HG03558 (cell line): Measurements from ENCODE around the gene PEAK1.

Experiments used
- ATAC-seq: cut with Tn5 transposase; IDR thresholded peaks from one replicate; pipeline ENCODE4 v1.9.1; 2021; ENCODE audit warnings: moderate number of reproducible peaks; ENCODE audit not compliant: unreplicated experiment; ENCODE audit errors: extremely low read depth

The PEAK1 gene

GRCh38 chr15:77255385-77255784 is 164.5 kb downstream of the PEAK1 start:
- ATAC-seq = no peak

DNA sequence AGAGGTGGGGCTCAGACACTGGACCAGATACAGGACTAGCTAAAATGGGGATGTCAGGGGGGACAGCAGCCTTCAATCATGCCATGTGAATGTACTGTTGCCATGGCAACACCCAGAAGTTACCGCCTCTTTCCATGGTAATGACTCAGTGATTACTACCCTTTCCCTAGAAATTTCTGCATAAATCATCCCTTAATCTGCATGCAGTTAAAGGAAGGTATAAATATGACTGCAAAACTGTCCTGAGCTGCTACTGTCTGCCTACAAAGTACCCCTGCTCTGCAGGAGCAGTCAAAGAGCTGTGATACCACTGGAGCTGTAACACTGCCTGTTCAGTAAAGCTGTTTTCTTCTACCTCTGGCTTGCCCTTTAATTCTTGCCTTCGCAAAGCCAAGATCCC is 168.2 kb downstream of the PEAK1 start:
- ATAC-seq = no peak

DNA sequence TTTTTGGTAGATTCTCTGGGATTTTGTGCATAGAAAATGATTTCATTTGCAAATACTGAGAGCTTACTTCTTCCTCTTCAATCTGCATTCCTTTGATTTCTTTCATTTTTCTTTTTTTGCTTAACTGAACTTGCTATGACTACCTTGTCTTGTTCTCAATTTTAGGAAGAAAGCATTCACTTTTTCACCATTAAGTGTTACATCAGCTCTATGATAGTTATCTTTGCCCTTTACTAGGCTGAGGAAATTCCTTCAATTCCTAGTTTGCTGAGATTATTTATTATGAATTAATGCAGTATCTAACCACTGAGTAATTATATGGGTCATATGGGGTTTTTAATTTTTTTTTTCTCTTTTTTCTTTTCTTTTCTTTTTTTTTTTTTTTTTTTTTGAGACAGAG is 172.8 kb downstream of the PEAK1 start:
- ATAC-seq = no peak

DNA sequence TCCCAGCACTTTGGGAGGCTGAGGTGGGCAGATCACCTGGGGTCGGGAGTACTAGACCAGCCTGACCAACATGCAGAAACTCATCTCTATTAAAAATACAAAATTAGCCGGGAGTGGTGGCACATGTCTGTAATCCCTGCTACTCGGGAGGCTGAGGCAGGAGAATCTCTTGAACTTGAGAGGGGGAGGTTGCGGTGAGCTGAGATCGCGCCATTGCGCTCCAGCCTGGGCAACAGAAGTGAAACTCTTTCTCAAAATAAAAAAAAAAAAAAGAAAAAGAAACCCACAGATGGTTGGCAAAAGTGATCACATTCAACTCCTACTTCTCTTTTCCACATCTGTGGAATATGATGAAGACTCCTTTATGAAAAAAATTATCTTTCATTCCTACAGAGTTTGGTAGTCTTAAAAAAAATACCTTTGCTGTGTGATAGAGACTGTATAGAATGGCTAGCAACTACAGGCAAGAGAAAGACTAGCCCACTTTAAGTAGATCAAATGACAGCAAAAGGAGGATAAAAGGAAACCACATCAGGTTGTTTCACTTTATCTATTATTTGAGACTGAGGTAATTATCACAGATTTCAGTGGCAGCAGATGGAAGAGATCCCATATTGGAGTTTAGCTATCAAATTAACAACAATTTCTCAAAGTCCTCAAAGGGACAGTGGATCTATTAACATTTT is 176.0 kb downstream of the PEAK1 start:
- ATAC-seq = no peak

GRCh38 chr15:77243135-77243534 is 176.8 kb downstream of the PEAK1 start:
- ATAC-seq = no peak

DNA sequence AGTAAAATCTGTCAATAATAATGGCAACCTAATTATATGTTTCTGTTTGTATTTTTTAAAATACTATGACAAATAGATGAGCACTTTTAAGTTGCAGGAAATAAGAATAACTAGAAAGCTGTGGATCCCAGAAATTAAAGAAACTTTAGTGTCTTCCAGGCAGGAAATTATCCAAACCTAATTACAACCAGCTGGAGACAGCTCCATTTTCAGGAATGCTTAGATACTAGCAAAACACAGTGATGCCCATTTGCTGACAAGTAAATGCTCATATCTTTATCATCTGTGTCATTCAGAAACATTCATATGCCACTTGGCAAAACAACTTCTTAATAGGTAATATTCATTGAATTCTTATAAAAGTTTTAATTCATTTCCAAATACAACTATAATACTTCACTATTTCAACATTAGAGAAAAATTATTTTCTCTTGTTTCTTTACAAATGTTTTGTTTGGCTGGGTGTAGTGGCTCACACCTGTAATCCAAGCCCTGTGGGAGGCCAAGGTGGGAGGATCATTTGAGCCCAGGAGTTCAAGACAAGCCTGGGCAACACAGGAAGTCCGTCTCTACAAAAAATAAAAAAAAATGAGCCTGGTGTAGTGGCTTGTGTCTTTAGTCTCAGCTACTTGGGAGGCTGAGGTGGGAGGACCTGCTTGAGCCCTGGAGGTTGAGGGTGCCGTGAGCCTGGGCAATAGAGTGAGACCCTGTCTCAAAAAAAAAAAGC is 179.9 kb downstream of the PEAK1 start:
- ATAC-seq = no peak

DNA sequence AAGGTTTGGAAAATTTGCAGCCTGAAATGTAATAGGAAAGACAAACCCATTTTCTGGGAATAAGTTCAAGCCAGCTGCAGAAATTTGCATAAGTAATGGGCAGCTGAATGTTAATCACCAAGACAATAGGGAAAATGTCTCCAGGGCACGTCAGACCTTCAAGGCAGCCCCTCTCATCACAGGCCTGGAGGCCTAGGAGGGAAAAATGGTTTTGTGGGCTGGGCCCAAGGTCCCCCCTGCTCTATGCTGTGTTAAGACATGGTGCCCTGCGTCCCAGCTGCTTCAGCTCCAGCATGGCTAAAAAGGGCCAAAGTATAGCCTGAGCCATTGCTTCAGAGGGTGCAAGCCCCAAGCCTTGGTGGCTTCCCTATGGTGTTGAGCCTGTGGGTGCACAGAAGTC is 184.3 kb downstream of the PEAK1 start:
- ATAC-seq = no peak

DNA sequence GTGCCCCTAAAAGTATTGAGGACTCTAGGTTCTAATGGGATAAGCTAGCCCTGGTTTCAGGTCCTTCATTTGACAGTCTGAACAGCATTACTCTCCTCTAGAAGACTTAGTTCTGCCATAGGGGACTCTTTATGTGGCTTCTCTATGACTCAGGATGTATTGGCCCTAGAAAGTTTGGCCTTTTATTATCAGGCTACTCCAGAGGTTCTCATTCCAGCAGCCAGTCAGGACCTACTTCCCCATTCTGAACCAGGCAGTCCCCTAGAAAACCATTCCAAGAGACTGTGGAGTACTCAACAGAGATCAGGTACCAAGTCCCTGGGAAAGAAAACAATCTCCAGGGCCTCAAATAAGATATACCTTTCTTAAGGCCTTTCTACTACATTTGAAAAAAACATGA is 191.1 kb downstream of the PEAK1 start:
- ATAC-seq = no peak

- no peak for ATAC-seq
Observed at GRCh38 chr15:77226652-77227051, 193.3 kb downstream of the PEAK1 start.

DNA sequence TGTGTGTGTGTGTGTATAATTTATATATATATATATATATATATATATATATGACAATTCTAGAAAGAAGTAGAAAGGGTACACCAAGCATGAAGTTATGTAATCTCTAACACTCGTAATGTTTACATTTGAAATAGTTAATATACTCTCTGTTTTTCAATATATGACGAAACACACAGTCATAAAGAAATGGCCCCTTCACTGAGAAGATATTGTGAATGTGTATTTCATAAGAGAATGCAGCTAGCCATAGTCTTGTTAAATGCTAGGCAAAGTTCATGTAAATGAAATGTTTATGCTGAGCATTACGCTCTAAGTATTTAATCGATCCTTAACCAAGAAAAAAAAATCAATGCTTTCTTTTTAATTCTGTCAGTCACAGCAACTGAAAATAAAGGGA is 194.3 kb downstream of the PEAK1 start:
- no peak for ATAC-seq

DNA sequence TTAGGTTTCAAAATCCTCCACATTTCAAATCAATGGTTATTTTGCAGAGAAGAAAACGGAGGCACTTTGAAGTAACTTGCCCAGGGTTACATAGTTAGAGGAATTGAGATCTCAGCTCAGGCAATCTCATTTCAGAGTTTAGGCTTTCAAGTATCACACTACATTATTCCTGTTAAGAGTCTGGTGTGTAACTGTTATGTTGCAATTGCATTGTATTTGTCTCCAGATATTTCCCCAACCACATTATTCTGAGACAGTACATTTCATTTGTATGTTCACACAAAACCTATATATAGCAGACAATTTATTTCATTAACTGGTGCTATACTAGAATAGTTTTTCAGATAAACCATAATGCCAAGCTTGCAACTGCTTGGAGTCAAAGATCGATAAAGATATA is 194.8 kb downstream of the PEAK1 start:
- ATAC-seq = no peak

- ATAC-seq = no peak
Observed at GRCh38 chr15:77224352-77224751, 195.6 kb downstream of the PEAK1 start.

- ATAC-seq = no peak
Observed at GRCh38 chr15:77221708-77222107, 198.2 kb downstream of the PEAK1 start.

DNA sequence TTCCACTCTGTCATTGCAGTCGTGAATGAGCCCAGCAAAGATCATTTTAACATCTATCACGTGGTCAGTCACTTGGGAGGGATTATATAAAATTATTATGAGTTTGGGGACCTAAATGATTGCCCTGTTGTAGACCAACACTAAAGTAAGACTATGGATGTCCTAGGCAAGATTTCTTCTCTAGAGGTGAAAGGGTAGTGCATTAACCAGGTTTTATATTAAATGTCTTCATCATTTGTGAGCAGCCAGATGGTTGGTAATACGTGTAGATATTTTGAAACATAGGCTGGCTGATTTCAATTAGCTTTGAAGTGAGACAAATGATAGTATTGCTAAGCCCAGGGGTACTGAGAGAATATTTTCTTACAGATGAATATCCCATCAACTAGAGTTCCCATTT is 198.7 kb downstream of the PEAK1 start:
- no peak for ATAC-seq

DNA sequence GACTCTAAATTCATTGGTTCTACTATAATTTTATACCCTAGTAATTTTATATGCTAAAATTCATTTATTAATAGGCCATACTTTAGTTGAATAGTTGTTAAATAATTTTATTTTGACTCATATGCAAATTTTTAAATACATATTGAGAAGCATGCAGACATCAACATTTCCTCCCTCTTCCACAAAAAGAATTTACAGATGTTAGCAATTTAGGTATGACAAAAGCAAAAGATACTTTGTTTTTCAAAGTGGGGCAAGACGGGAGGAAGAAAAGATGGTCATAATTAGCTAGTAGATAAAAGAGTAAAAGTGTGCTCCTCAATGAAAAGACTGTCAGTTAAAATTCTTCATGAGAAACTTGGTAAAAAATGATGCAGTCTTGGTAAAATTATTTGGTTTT is 200.1 kb downstream of the PEAK1 start:
- ATAC-seq = no peak

GRCh38 chr15:77209221-77209620 is 210.7 kb downstream of the PEAK1 start:
- no peak for ATAC-seq

GRCh38 chr15:77208241-77208640 is 211.7 kb downstream of the PEAK1 start:
- no peak for ATAC-seq

DNA sequence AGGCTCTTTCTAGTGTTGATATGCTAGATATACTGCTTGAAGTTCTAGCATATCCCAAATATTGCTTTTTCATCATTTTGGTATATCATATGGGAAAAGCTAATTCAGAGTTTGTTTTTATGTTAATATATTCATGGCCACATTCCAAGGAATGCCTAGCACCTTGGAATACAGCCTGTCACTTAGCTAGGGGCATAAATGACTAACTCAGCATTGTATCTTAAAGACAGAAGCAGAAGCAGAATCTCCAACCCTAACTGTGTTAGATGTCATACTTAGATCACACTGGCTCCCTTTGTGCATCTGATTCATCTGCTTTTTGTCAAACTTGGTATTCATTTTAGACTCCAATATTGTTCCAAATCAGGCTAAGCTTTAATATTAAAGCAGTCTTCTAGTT is 218.2 kb downstream of the PEAK1 start:
- no peak for ATAC-seq

- ATAC-seq = no peak
Observed at GRCh38 chr15:77196381-77196780, 223.5 kb downstream of the PEAK1 start.

DNA sequence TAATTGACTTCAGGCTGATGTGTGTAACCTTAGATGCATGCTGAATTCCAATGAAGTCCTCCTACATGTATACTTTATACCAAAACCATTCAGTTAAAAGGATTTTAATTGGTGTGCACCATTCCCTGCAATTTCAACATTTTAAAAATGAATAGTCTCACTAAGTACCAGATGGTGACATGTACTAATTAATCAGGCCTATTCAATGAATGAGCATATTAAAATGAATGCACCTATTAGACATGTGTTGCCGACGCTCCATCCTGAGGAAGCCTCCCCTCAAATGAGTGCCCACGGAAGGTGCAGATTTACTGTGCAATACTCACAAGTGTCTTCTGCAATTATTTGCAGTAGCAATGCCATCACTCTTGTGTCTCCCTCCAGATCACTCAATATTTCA is 224.3 kb downstream of the PEAK1 start:
- ATAC-seq = no peak

DNA sequence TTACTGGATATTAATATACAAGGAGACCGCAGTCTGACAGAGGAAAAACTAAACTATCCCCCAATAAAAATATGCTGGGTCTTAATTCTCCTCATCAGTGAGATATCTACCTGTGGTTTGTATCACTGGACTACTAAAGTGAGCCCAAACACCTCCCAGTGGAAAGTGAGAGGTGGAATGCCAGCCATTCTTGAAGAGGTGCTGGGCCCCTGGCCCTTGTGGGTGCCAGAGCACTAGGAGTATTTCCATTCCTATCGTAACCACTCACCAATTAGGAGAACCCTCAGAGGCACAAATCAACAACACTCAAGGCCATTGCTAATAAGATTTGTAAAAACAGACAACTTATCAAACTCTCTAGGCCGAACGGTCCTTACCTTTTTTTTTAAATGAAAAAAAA is 227.5 kb downstream of the PEAK1 start:
- no peak for ATAC-seq

GRCh38 chr15:77191230-77191834 is 228.6 kb downstream of the PEAK1 start:
- ATAC-seq = no peak
